Epidermal melanocyte (primary cell): ENCODE data around the gene USP36.

Source experiments
- DNase-seq: peaks from one replicate; pipeline ENCODE4 v3.0.0; 2011; ENCODE audit warnings: low spot score; ENCODE audit not compliant: insufficient read length

USP36 gene

DNA sequence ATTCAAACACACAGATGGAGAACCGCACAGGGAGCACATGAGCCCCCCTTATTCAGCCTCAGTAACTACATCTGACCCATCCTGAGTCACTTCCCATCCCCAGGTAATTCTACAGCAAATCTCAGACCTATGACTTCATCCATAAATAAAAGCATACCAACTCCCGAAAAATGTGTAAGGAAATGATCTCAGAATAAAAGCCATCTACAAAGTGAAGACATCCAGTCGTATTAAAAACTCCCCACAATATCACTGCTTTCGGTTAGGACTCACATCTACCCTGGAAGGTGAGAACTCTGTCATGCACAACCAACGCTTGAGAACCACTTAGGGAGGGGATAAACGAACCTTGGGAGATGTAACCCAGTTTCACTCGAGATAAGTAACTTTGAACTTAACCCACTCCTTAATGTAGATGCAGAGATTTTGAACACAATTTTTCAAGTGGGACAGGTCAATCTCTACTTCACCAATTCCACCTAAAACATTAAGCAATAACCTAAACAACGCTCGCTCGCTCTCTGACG is 1.3 kb downstream of the USP36 start:
- DNase-seq: no peak

DNA sequence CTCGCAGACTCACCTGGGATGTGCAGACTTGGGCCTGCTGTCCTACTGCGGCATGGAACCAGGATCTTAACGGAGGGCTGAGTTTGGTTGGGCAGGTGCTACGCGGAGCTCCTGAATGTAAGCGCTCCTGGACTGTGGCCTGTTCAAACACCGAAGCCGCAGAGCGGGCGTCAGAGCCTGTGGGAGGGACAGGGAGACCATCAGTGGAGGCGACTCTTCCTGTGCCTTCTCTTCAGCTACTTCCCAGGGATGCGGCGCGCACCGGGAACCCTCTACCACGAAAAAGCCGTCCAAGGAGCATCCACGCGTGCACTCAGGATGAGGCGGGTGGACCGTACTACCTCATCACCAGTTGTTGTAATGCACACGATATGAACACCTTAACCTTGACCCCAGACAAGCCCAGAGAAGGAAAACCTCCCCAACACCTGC is 2.0 kb downstream of the USP36 start:
- no peak for DNase-seq

DNA sequence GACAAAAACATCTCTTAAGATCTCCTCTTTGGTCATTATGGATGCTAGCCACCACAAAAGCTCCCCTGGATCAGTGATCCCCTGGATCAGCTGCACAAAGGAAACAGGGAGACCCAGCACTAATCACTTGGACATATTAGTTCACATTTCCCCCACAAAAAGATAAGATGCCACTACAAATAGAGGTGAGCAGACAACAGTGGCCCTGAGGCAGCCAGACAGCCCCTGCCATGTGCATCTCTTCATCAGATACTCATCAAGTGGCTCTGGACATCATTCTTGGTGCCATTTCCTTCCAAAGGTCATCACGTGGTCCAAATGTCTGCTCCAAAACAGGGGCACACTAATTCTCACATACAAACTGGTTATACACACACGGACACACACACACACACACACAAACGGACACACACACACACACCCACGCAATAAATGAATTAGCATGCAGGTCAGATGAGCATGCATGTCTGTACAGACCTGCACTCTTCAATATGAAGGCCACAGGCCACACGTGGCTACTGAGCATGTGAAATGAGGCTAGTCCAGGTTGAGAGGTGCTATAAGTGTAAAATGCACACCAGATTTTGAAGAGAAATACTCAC is 4.1 kb downstream of the USP36 start:
- DNase-seq: no peak

DNA sequence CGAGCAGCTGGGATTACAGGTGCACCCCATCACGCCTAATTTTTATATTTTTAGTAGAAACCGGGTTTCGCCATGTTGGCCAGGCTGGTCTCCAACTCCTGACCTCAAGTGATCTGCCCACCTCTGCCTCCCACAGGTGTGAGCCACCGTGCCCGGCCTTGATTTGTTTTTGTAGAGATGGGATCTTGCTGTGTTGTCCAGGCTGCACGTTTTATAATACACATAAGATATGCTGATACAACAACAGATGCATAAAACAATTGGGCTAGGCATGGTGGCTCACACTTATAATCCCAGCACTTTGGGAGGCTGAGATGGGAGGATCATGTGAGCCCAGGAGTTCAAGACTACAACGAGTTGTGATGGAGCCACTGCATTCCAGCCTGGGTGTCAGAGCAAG is 6.0 kb downstream of the USP36 start:
- no peak for DNase-seq

DNA sequence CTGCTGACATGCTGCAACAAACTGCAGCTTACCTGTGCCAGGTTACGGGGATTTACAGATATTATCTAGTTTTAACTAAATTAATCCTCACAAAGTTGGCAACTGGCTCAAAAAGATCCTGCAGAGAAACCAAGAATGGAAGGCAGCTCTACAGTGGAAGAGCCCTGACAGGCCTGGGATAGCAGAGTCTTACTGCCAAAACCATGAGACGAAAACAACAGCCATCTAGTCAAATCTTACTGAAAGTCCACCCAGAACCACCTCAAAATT is 8.1 kb downstream of the USP36 start:
- no peak for DNase-seq

DNA sequence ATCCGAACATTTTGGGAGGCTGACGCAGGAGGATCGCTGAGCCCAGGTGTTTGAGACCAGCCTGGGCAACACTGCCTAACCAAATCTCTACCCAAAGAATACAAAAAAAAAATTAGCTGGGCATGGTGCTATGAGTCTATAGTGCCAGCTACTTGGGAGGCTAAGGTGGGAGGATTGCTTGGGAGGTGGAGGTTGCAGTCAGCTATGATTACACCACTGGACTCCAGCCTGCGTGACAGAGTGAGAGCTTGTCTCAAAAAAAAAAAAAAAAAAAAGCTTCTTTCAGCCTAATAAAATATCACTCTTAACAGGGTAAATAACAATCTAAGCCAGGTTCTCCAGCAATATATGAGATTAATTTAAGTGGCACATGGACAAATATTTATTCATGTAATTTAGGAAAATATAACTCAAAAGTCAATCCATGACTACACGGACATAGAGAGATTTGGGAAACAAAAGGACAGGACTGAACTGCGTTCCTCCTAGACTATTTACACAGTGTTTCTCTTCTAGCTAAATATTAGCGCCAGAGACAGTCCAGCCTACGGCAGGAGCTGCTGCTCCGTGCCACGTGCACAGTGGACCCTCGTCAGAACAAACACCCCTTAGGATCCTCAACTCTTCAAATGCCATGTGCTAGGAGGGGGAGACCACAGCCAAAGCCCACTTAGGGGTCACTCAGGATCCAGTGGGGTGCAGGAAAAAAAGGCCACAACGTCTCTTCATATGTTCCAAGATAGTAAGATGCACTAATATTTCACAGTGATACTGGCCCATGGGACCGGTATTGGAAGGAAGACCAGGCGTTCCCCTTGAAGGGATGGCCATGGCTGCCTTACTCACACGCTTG is 8.7 kb downstream of the USP36 start:
- no peak for DNase-seq

DNA sequence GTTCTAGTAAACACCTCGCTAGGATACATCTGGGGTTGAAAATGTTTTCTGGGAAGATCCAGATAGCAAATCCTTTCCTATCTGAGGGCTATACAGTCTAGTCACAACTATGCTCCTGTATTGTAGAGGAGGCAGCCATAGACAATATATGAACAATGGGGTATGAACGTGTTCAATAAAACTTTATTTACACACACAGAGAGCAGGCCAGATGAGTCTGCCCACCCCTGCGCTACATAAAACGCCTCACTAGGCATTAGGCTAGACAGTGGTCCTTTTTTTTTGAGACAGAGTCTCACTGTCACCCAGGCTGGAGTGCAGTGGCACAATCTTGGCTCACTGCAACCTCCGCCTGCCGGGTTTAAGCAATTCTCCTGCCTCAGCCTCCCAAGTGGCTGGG is 11.1 kb downstream of the USP36 start:
- no peak for DNase-seq

DNA sequence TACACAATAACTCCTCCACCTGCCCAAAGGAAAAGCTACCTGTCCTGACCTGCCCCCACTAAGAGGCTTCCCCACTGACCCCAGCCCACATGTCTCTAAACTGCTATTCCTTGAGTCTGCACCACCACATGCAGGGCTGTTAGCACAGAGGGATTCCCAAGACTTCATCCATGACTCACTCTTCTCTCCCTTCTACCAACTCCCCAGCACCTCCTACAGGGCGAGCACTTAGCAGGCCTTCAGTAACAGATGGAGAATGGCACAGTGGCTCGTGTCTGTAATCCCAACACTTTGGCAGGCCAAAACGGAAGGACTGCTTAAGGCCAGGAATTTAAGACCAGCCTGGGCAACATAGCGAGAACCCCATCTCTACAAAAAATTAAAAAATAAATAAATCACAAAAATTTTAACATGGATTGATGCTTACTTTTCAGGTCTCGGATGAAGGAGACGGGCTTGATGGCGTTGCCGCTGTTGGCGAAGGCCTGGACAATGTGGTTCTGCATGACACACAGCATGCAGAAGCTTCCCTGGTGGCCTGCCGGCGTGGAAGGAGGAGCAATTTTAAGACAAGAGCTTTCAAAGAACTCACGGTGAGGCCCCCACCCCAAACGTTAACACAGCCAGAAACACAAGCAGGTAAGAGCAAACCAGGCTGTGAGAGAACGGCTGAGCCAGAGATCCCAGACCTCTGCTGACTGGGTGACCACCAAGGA is 12.0 kb downstream of the USP36 start:
- no peak for DNase-seq

DNA sequence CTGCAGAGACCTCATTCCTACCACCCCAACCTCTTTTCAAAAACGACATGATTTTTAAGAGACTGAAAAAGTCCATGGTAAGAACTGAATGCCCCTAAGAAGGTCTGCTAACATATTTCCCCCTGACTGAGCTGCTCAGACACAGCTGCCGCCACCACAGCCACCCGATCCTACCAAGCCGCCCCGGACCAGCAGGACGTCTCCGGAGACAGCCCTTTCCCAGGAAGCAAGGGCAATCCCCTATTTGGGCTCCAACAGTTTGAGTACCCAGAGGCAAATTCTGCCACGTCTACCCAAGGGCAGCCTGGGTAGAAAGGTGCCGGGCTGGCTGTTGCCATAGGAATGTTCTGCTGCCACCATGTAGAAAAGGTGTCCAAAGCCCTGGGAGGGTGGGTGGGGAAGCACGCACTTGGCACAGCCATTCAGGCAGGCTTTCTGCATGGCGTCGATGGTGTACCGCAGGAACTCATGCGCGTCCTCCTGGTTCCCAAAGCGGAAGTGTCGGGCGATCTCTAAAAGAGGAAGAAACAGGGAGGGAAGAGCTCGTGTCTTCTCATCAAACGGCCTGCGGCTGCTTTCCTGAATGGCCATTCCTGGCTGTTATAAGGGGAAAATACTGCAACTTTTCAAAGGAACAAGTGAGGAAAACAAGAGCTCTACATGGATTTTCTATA is 13.6 kb downstream of the USP36 start:
- DNase-seq: no peak

DNA sequence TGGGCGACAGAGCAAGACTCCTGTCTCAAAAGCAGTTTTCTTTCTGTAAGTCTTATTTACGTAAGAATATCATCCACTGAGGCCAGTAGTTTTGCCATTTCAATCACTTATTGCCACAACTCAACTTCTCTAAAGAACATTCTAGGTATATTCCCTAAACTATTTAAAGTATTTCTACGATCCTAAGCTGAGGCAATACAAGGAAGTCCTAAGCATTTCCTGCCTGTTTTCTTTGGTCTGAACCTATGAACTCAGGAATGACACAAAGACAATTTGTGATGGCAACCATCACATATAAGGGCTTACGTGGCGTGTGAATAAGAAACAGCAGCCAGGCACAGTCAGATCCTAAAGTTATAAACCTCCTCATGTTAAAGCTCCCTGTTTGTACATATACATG is 14.2 kb downstream of the USP36 start:
- DNase-seq: no peak

DNA sequence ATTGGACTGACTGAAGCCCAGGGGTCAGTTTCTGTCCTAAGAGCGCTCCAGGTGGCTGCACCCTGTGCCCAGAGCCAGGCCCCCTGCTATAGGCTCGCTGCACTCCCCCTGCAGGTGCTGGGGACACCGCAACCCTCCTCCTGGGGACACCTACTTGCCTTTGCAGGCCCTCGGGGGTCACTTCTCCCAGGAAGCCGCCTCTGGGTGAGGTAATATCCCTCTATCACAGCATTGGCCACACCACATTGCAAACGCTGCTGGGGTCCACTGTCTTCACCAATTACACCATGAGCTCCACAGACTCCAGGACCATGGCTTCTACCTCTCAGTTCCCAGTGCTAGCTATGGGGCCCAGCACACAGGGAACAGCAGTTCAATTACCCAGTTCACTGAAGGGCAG is 14.9 kb downstream of the USP36 start:
- DNase-seq: no peak

DNA sequence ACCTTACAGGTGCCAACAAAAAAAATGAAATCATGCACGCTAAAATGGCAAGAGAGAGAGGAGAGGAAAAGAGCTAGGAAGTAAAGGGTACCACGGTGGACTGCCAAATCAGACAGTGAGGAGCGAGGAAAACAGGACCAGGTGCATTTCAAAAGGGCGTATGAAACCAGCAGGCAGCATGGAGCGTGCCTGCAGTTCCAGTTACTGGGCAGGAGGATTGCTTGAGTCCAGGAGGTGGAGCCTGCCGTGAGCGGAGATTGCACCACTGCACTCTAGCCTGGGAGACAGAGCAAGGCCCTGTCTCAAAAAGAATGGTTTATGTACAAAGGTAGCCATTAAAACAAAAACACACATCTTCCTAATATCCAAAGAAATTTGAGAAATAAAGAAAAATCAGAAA is 16.4 kb downstream of the USP36 start:
- no peak for DNase-seq

DNA sequence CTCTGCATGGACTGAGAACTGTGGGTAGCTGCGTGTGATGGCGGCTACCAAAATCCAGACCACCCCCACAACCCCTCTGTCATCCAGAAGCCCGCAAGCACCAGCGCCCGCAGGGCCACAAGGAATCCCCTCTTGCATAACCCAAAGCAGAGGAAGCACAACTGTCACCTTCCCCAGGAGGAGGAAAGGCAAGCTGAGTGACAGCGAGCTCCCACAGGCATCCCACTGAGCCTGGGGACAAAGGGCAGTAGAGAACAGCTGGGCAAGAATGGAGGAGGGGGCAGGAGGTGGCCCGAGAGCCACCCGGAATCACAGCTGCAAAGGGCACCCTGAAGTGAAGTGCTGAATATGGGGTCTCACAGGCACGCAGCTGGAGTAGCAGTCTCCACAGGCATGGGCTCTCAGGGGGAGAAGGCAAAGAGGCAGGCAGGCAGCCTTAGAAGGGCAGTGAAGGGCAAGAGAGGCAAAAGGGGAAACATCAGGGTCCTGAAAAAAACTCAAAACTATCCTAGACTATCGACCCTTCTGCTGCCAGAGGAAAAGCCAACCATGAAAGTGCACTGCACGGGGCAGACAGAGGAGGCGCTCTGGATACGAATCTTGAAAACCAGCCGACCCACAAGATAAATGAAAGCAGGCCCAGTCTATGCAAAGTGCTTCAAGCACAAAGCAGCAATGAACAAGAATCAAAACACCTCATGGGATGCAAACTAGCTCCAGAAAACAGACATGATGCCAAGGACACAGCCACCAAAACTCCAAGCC is 17.1 kb downstream of the USP36 start:
- DNase-seq: no peak

DNA sequence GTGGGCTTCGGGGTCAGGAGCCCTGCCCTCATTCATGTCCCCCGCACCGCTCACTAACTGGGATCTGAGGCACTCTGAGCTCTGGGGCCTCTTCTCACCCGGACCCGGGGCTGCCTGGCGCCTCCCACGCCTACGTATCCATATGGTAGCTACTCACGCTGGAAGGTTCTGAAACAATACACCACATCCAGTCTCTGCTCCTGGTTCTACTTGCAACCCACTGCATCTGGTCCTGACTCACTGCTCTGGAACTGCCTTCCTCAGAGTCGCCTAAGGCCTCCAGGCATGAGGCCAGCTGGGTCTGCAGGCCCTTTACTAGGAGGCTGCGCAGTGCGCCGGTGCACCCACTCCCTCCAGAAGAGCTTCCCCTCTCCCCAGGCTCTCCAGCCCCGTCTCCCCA is 18.1 kb downstream of the USP36 start:
- peak; percentile 87 for DNase-seq

DNA sequence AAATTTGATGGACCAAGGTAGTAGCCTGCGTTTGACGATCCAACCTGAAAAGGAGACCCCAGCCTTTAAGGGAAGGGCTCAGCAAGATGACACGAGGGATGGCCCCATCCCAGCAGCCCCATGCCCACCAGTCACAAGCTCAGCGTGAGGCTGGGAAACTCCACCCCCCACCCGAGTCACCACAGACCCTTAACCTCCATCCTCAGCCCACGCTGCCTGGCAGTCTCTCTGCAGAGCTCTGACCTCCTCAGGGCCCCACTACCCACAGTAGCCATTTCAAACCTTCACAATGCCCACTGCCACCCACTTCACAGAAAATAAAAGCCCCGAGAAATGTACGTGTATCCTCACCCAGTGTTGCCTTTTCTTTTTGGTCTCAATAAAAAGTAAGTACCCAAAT is 18.7 kb downstream of the USP36 start:
- DNase-seq: no peak

DNA sequence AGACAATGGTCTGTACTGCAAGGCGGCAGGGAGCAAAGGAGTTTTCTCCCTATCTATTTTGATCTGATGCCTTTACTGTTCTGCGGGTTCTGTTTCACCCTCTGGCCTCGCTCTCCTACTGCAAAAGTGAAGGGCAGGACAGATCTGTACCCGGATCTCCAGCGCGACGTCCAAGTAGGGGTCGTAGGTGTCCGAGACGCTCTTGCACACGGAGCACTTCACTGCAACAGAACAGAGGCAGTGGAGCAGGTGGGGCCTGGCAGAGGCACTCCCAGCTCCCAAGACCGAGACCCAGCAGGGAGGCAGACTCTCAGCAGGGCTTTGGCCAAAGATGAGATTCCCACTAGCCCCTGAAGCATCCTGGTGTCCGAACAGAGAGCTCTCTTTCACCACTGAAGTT is 19.8 kb downstream of the USP36 start:
- no peak for DNase-seq

DNA sequence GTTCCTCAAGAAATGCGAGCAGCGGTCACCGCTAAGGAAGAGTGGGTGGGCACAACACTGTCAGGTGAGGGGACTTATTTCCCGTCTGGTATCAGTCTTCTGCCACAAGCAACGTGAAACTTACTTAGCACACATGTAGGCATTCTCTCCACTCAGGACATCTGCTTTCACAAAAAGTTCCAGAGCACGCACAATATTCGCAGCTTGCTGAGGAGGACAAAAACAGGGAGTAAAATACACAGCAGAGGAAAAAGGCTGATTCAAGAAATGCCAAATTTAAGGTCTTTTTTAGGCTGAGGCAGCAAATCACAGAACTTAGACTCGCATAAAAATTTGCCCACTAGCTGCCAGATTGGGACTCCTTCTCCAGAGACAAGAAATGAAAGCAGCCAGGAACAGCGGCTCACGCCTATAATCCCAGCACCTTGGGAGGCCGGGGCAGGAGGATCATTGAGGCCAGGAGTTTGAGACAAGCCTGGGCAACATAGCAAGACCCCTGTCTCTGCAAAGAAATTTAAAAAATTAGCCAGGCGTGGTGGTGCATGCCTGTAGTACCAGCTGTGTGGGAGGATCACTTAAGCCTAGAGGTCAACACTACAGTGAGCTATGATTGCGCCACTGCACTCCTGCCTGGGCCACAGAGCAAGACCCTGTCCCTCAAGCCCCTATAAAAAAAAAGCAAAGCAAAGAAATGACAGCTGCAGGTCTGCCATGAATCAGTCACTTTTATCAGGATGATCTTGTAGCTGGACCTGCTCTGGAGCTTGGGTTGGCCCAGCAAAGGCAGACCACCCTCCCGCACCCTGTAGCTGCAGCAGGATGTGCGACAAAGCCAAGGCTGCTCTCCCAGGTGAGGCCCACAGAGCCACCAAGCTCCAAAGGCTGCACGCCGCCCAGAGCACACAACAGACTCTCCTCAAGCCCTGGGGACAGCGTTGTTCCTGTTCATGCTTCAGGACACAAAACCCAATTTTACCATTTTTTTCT is 20.5 kb downstream of the USP36 start:
- DNase-seq: no peak

DNA sequence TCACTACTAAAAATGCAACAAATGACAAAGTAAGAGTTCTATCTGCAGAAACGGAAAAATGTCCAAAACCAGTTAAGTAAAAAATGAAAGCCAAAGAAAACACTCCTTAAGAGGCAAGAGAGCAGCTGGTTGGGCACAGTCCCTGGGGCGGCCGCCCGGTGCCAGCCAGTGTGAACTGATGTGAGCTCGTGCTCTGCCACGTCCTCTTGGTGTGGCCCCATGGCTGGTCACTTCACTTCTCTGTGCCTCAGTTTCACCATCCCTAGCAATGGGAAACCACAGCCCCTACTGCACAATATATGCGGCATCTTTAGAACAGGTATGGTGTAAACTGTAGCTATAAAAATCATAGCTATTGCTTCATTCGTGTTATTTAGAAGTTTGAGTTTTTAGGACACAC is 21.2 kb downstream of the USP36 start:
- no peak for DNase-seq

DNA sequence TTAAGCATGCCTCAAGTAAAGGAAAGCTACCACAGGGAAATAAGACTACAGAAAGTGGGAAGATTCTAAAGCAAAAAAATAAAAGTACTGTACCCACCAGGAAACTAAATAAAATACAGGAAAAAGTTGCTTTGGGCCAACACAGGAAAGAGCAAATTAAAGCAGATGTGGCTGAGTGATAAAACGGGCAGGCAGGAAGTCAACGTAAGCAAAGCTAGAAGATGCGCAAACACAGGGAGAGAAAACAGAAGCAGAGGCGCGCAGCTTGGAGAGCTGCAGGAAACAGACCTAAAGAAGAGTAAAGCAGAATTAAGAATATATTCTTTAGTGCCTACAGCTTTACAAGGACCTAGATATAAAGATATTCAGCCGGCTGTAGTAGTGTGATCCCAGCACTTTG is 21.7 kb downstream of the USP36 start:
- DNase-seq: no peak
